ENCODE results near the gene KCNC1. TPM values are rescaled to one million over a fixed set of nuclear protein-coding genes. Genes with fewer than 3 reads are reported as not detected.

The KCNC1 gene
- total and polyA plus RNA-seq, 2 of the 13 experiments (the other 11 are each of a cell fraction or from before 2014, with no cell fraction given) = 0.01 to 0.04 TPM

DNA sequence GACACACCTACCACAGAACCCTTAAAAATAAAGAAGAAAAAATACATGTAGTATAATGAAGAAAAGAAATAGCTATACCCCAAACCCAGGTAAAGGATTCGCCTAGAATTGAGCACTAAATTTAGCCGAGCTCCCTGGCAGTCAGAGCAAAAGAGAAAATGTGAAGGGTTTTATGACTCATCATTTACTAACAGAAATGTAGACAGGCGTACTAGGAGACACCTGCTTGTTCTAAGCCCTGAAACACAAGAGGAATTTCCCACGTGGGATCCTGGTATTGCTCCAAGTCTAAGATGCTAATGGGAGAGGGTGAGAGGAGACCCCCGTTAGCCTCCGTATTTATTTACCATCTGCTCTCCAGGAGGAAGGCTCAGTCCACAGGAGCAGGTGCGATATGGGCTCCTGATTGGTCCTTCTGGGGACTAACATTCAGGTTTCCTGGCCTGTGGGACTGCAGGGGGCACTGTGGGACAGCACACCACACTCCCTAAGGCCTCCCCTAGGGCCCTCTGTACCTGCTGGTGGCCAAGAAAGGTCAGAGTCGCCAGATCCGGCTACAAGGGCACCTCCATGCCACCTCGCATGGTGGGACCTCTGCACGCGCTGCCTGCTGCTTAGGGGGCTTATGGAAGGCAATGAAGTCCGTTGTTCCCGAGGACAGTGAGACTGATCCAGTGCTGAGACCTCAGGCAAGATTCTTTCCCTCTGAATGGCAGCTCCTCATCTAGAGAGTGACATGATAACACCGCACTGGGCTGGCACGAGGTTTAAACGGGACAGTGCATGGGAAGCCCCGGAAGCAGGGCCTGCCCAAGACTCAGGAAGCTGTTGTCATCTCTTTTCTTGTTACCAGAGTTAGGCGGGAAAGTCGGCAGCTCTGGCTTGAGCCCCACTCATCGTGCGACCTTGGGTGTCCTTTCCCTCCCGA, 25.8 kb downstream of the KCNC1 start (continued):
- TF ChIP-seq, protein P1, sequence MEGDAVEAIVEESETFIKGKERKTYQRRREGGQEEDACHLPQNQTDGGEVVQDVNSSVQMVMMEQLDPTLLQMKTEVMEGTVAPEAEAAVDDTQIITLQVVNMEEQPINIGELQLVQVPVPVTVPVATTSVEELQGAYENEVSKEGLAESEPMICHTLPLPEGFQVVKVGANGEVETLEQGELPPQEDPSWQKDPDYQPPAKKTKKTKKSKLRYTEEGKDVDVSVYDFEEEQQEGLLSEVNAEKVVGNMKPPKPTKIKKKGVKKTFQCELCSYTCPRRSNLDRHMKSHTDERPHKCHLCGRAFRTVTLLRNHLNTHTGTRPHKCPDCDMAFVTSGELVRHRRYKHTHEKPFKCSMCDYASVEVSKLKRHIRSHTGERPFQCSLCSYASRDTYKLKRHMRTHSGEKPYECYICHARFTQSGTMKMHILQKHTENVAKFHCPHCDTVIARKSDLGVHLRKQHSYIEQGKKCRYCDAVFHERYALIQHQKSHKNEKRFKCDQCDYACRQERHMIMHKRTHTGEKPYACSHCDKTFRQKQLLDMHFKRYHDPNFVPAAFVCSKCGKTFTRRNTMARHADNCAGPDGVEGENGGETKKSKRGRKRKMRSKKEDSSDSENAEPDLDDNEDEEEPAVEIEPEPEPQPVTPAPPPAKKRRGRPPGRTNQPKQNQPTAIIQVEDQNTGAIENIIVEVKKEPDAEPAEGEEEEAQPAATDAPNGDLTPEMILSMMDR (CRISPR knock-in tag; IDR thresholded peaks at IDR 0.05) = peak; percentile 98
- TF ChIP-seq FOXO1 (CRISPR knock-in tag; IDR thresholded peaks at IDR 0.05) (no peak), NFE2L2 (IDR thresholded peaks at IDR 0.05; ENCODE audit: low read length) (peak; percentile 32; the same call in 1 of the 2 replicates), HDAC2 (CRISPR knock-in tag; IDR thresholded peaks at IDR 0.05) (no peak)

DNA sequence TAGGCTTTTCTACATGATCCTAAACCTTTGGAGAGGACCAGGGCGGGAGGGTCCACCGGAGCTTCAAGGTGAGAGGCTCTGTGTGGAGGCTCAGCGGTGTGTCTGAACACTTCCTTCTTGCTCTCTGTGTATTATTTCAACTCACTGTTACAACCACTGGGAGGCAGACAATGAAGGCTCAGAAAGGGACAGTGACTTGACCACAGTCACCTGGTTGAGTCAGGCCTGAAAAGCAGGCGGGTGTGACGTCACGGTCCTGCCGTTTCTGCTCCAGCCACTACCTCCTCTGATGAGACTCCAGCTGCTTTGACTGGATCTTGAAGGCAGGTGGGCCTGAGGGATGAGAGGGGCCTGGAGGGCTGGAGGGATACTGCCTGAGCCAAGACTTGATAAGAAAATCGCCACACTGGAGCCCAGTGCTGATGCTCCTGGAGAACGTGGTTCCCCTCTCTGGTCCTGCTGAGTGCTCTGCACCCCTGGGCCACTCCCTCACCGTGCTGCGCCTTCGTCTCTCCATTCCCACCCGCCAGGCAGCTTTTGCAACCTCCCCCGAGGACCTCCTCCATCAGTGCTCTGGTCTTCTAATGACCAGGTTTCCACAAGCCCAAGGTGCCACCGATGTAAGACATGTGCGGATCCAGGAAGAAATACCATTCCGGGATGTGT, 27.9 kb downstream of the KCNC1 start:
- Histone ChIP-seq H3K27ac (ENCODE audit: extremely low read length, insufficient read depth, low read length) (no peak overlapping the region), H2AFZ (ENCODE audit: low read length) (no peak overlapping the region), H3K4me2 (ENCODE audit: low read depth, low read length) (no peak overlapping the region), H4K20me1 (ENCODE audit: insufficient read depth, low read length) (no peaks in the 10 kb centered on the region), H3K9me3 (ENCODE audit: low read length) (no peaks in the 10 kb centered on the region), H3K4me1 (ENCODE audit: insufficient read depth, low read length) (peaks cover 11% of the 10 kb centered on the region; the same call in 1 of the 2 replicates), H3K9ac (ENCODE audit: insufficient read depth, low read depth, low read length) (no peak overlapping the region), H3K79me2 (ENCODE audit: insufficient read depth, low read length) (no peaks in the 10 kb centered on the region), H3K36me3 (replicated peaks in 1 of 2; ENCODE audit: control insufficient read depth in 1 of 2, insufficient read depth in 2 of 2, low read length in 2 of 2) (no peaks in the 10 kb centered on the region), H3K27me3 (ENCODE audit: control insufficient read depth in 1 of 2, insufficient read depth in 2 of 2, low read length in 2 of 2) (peaks cover 2 to 6% of the 10 kb centered on the region in 2 experiments; a peak in 3 of 5 replicates), H3K4me3 (replicated peaks in 1 of 3; ENCODE audit: insufficient read depth in 1 of 3, low read depth in 2 of 3, low read length in 3 of 3) (no peak overlapping the region)
- TF ChIP-seq ZNF841 (CRISPR knock-in tag; IDR thresholded peaks at IDR 0.05; ENCODE audit: borderline replicate concordance) (no peak), STAG1 (CRISPR knock-in tag; IDR thresholded peaks at IDR 0.05) (peak; percentile 8; the same call in 1 of the 2 replicates), CREB1 (IDR thresholded peaks at IDR 0.05) (peak; percentile 98), CREB1 (CRISPR knock-in tag; IDR thresholded peaks at IDR 0.05) (no peak), IKZF4 (CRISPR knock-in tag; IDR thresholded peaks at IDR 0.05; ENCODE audit: borderline replicate concordance, low read depth, not compliant biosample characterization) (no peak), ZNF768 (CRISPR knock-in tag; IDR thresholded peaks at IDR 0.05) (peak; percentile 86; the same call in 1 of the 2 replicates), IRX3 (CRISPR knock-in tag; IDR thresholded peaks at IDR 0.05; ENCODE audit: borderline replicate concordance, low read depth) (no peak), ZNF577 (CRISPR knock-in tag; IDR thresholded peaks at IDR 0.05; ENCODE audit: borderline replicate concordance, low read depth) (no peak), ZNF737 (CRISPR knock-in tag; IDR thresholded peaks at IDR 0.05; ENCODE audit: borderline replicate concordance) (no peak)
- TF ChIP-seq, protein P1 (CRISPR knock-in tag; IDR thresholded peaks at IDR 0.05) = peak; percentile 38
- in situ Hi-C loops (cut with HindIII; ENCODE audit: extremely low pct_ligation_motif_present, low pct_unique_long_range_greater_than_20kb) = loop anchor here (5.0 kb wide), 1 partner anchor 215 kb away; no protein-coding TSS in a partner anchor
- WGBS (ENCODE audit: low lambda C conversion rate) = 58% methylated on average over 17 of the region's 17 CpGs
- no peak for ATAC-seq
- POLR2A ChIA-PET = no interaction called here
- no peak for FAIRE-seq
- CTCF ChIA-PET (ENCODE audit: low intra/inter-chr PET ratio, low total read pairs) = interaction anchor here (1.1 kb wide), 1 partner anchor 215 kb away, joined by 3 read pairs; no protein-coding TSS in a partner anchor
- no TSS peak for BruUV-seq (replicated peaks)
- intact Hi-C loops (cut with micrococcal nuclease; ENCODE audit: unreplicated experiment) = loop anchor here (5.0 to 10.0 kb wide), 3 partner anchors 85 to 342 kb away; partner anchors contain the start of gene SAAL1
- DNase-seq (ENCODE audit: low spot score) = no peak

Measured in HepG2 (cell line).